Keratinocyte (primary cell): ENCODE data around the gene ACBD6.

Experiments
- EZH2 ChIP-seq: IDR thresholded peaks from one replicate; pipeline ENCODE4 v1.6.1; 2012; ENCODE audit warnings: inconsistent platforms, mild to moderate bottlenecking, low read length, moderate library complexity
- TF ChIP-seq, protein P1 (sequence below), 3 experiments: IDR thresholded peaks in 1 of 3; conservative IDR thresholded peaks in 1 of 3; optimal IDR thresholded peaks in 1 of 3; 2 replicates in 2 of 3; 3 replicates in 1 of 3; pipeline versions ENCODE3 to v1.5.1; 2011; ENCODE audit warnings: low read length in 3 of 3, mild to moderate bottlenecking in 3 of 3, moderate library complexity in 2 of 3, control low read depth in 1 of 3, inconsistent platforms in 1 of 3; ENCODE audit not compliant: insufficient read depth in 2 of 3; ENCODE audit errors: extremely low read depth in 1 of 3

DNA sequence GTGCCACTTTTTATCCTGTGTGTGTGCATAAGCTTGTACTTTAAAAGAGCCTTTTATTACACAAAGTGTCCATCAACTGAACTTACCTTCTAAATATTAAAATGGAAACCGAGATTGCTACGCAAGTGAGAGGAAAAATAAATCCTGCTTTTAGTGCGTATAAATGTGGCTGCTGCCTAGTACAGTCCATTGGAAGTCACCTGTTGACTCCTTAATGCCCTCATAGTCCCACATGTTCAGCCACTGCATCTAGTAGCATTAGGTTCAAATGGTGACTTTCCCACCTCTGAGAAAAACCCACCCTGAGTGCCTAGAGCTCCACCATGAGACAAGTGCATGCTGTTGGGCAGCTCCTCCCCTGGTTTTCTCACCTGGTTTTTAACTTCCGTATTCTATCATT lies 219.3 kb downstream of the ACBD6 start:
- TF ChIP-seq EZH2 = no peak
- TF ChIP-seq, protein P1, sequence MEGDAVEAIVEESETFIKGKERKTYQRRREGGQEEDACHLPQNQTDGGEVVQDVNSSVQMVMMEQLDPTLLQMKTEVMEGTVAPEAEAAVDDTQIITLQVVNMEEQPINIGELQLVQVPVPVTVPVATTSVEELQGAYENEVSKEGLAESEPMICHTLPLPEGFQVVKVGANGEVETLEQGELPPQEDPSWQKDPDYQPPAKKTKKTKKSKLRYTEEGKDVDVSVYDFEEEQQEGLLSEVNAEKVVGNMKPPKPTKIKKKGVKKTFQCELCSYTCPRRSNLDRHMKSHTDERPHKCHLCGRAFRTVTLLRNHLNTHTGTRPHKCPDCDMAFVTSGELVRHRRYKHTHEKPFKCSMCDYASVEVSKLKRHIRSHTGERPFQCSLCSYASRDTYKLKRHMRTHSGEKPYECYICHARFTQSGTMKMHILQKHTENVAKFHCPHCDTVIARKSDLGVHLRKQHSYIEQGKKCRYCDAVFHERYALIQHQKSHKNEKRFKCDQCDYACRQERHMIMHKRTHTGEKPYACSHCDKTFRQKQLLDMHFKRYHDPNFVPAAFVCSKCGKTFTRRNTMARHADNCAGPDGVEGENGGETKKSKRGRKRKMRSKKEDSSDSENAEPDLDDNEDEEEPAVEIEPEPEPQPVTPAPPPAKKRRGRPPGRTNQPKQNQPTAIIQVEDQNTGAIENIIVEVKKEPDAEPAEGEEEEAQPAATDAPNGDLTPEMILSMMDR (optimal IDR thresholded peaks at IDR 0.05 in 1 of 3, IDR thresholded peaks at IDR 0.05 in 1 of 3, conservative IDR thresholded peaks at IDR 0.05 in 1 of 3; ENCODE audit: extremely low read depth in 1 of 3, insufficient read depth in 2 of 3, low read length in 3 of 3) = no peak
